Parathyroid adenoma (tissue), 2 donors: Measurements from ENCODE around the gene CACUL1.

Experiments used
- H2AFZ ChIP-seq: fragments of 300-600 bp; sonication (generic); one replicate; pipeline ENCODE4 v1.7.0; 2017; ENCODE audit warnings: antibody characterized with exemption, mild to moderate bottlenecking
- H3K27ac ChIP-seq: fragments of 300-600 bp; sonication (generic); one replicate; pipeline ENCODE4 v1.7.0; 2017
- H3K27me3 ChIP-seq: fragments of 300-600 bp; sonication (generic); one replicate; pipeline ENCODE4 v1.7.0; 2017; ENCODE audit warnings: low read length; ENCODE audit not compliant: control insufficient read depth, insufficient read depth
- H3K36me3 ChIP-seq: fragments of 300-600 bp; sonication (generic); one replicate; pipeline ENCODE4 v1.7.0; 2017; ENCODE audit warnings: low read length; ENCODE audit not compliant: control insufficient read depth, insufficient read depth
- H3K4me1 ChIP-seq: fragments of 300-600 bp; sonication (generic); one replicate; pipeline ENCODE4 v1.7.0; 2017; ENCODE audit warnings: control low read depth
- H3K4me2 ChIP-seq: fragments of 300-600 bp; sonication (generic); one replicate; pipeline ENCODE4 v1.7.0; 2017; ENCODE audit warnings: low read length
- H3K4me3 ChIP-seq: fragments of 300-600 bp; sonication (generic); one replicate; pipeline ENCODE4 v1.7.0; 2017; ENCODE audit warnings: low read depth, low read length
- H3K79me2 ChIP-seq: fragments of 300-600 bp; sonication (generic); one replicate; pipeline ENCODE4 v1.7.0; 2017; ENCODE audit warnings: control low read depth
- H3K9ac ChIP-seq: fragments of 300-600 bp; sonication (generic); one replicate; pipeline ENCODE4 v1.7.0; 2017; ENCODE audit warnings: mild to moderate bottlenecking
- H3K9me3 ChIP-seq: fragments of 300-600 bp; sonication (generic); one replicate; pipeline ENCODE4 v1.7.0; 2017; ENCODE audit warnings: low read length; ENCODE audit not compliant: control insufficient read depth
- TF ChIP-seq, protein P1 (sequence below): fragments of 300-600 bp; sonication (generic); IDR thresholded peaks from one replicate; pipeline ENCODE4 v1.7.0; 2017; ENCODE audit warnings: antibody characterized with exemption, mild to moderate bottlenecking
- donor health status: primary hyperparathyroidism.

Gene CACUL1

DNA sequence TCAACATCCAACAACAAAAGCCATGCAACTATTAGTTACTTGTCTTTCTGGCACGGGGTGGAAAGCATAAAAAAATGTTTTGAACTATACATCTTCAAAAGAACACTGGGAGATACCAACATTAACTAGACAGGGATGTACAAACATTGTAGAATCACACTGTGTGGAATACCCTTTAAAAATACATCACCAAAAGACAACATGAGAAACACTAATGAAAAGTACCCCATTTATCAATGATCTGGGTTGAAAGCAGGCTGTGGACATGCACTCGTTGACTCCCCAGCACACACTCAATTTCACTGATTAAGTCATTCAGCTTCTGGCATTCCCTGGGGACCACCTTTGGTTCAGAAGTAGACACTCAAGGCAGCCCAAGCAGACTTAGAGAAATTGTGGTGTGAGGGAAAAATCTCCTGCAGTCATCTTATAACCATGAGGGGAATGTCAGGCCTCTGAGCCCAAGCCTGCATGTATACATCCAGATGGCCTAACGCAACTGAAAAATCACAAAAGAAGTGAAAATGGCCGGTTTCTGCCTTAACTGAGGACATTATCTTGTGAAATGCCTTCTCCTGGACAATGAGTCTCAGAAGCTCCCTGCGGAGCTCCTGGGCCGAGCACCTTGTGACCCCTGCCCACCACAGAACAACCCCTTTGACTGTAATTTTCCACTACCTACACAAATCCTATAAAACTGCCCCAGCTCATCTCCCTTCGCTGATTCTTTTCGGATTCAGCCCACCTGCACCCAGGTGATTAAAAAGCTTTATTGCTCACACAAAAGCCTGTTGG is 53.0 kb downstream of the CACUL1 start:
- H3K9ac ChIP-seq = no peak overlapping the region

DNA sequence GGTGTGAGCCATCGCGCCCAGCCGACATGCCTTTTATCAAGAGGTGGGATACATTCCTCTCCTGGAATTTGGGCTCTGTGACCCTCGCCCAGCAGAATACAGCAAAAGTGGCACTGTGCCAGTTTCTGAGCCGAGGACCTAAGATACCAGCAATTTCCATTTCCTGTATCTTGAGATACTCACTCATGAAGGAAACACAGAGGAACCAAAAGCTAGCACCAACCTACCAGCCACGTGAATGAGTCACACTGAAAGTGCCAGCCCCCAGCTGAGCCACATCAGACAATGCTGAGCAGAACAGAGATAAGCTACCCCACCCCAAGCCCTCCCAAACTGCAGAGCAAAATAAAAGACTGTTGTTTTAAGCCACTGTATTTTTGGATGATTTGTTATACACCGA is 56.3 kb downstream of the CACUL1 start:
- H3K4me3 ChIP-seq = no peak overlapping the region
- peaks cover 3% of the 10 kb centered on the region for H3K79me2 ChIP-seq
- H2AFZ ChIP-seq = no peak overlapping the region
- TF ChIP-seq, protein P1, sequence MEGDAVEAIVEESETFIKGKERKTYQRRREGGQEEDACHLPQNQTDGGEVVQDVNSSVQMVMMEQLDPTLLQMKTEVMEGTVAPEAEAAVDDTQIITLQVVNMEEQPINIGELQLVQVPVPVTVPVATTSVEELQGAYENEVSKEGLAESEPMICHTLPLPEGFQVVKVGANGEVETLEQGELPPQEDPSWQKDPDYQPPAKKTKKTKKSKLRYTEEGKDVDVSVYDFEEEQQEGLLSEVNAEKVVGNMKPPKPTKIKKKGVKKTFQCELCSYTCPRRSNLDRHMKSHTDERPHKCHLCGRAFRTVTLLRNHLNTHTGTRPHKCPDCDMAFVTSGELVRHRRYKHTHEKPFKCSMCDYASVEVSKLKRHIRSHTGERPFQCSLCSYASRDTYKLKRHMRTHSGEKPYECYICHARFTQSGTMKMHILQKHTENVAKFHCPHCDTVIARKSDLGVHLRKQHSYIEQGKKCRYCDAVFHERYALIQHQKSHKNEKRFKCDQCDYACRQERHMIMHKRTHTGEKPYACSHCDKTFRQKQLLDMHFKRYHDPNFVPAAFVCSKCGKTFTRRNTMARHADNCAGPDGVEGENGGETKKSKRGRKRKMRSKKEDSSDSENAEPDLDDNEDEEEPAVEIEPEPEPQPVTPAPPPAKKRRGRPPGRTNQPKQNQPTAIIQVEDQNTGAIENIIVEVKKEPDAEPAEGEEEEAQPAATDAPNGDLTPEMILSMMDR = no peak
- H3K27ac ChIP-seq = no peak overlapping the region
- no peaks in the 10 kb centered on the region for H3K4me1 ChIP-seq
- H3K27me3 ChIP-seq = no peaks in the 10 kb centered on the region
- no peak overlapping the region for H3K9ac ChIP-seq
- no peak overlapping the region for H3K4me2 ChIP-seq
- H3K36me3 ChIP-seq = no peaks in the 10 kb centered on the region
- H3K9me3 ChIP-seq = no peaks in the 10 kb centered on the region

More for the DNA sequence above, 53.0 kb downstream of the CACUL1 start:
- Histone ChIP-seq H3K4me2 (no peak overlapping the region), H2AFZ (no peak overlapping the region), H3K79me2 (peaks cover 5% of the 10 kb centered on the region), H3K4me3 (no peak overlapping the region), H3K27me3 (no peaks in the 10 kb centered on the region), H3K9me3 (no peaks in the 10 kb centered on the region), H3K4me1 (no peaks in the 10 kb centered on the region), H3K36me3 (no peaks in the 10 kb centered on the region), H3K27ac (no peak overlapping the region)
- TF ChIP-seq, protein P1 = no peak

DNA sequence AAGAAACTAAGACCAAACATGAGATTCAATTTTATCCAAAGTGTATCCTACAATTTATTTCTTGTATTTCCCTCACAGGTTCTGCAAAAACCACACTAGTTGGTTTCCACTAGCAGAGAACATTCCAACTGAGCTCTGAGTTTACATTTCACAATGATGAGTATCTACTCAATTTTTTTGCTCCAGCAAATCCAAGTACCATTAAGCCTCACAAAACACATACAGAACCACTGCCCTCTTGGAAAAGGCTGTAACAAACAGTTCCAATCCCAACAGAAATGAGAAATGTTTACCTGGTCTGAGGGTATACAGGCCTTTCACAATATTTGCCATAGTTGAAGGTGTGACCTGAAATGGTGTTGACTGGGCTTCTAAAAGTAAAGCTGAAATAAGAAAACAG is 59.9 kb downstream of the CACUL1 start:
- peaks cover 3% of the 10 kb centered on the region for H3K79me2 ChIP-seq
- TF ChIP-seq, protein P1 = no peak
- H3K4me2 ChIP-seq = no peak overlapping the region
- no peaks in the 10 kb centered on the region for H3K9me3 ChIP-seq
- H3K36me3 ChIP-seq = no peaks in the 10 kb centered on the region
- H3K4me1 ChIP-seq = no peaks in the 10 kb centered on the region
- H2AFZ ChIP-seq = no peak overlapping the region
- H3K27ac ChIP-seq = no peak overlapping the region
- H3K27me3 ChIP-seq = no peaks in the 10 kb centered on the region
- H3K4me3 ChIP-seq = no peak overlapping the region
- no peak overlapping the region for H3K9ac ChIP-seq

DNA sequence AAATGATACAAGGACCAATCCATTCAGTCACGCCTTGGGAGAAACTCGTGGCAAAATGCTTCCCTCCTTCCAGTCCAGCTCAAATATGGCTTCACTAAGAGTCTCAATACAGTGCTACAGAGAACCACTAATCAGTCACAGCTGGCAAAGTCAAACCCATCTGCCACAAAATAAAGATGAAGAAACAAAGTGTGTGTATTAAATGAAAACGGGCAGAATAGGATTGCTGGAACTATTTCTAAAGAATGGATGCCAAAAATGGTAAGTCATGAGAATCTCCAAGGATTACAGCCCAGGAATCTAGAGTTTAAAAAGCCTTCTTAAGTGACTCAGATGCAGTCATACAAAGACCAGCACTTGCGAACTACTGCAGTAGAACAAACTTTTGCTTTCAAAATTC is 61.9 kb downstream of the CACUL1 start:
- Histone ChIP-seq H3K4me1 (no peaks in the 10 kb centered on the region), H3K79me2 (peaks cover 3% of the 10 kb centered on the region), H3K4me2 (no peak overlapping the region), H3K9me3 (no peaks in the 10 kb centered on the region), H3K27ac (no peak overlapping the region), H3K27me3 (no peaks in the 10 kb centered on the region), H3K4me3 (no peak overlapping the region), H2AFZ (no peak overlapping the region), H3K9ac (no peak overlapping the region), H3K36me3 (no peaks in the 10 kb centered on the region)
- TF ChIP-seq, protein P1 = no peak
